ENCODE measurements around the gene HCN2. TPM values are rescaled to one million over a fixed set of nuclear protein-coding genes. Genes with fewer than 3 reads are reported as not detected.
"Not testable (repeated sequence)": the region's sequence is repeated elsewhere in the genome, so short reads cannot be mapped to it uniquely, and the experiment has no call there.

HCN2 gene
- polyA plus RNA-seq, 1 of the 3 experiments (the other 2 are of a cell fraction), result 5.6 TPM

DNA sequence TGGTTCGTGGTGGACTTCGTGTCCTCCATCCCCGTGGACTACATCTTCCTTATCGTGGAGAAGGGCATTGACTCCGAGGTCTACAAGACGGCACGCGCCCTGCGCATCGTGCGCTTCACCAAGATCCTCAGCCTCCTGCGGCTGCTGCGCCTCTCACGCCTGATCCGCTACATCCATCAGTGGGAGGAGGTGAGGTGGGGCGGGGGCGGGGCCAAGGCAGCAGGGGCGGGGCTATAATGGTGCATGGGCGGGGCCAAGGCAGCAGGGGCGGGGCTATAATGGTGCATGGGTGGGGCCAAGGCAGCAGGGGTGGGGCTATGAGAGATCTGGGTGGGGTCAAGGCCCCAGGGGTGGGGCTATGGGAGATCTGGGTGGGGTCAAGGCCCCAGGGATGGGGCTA lies 14.1 kb downstream of the HCN2 start:
- CTCF ChIA-PET, result interaction anchor here (1.6 kb wide), 1 partner anchor 15 kb away, joined by 6 read pairs; no protein-coding TSS in a partner anchor
- H3K4me2 ChIP-seq; H4K20me1 ChIP-seq (ENCODE audit: insufficient read depth); H3K27ac ChIP-seq (ENCODE audit: low read depth in 2 of 2, low read length in 1 of 2); H3K27me3 ChIP-seq (ENCODE audit: insufficient read depth); H3K4me3 ChIP-seq (ENCODE audit: low read depth in 2 of 2, low read length in 1 of 2); H2AFZ ChIP-seq (ENCODE audit: low read depth); H3K79me2 ChIP-seq (ENCODE audit: insufficient read depth); H3K9me2 ChIP-seq; H3F3A ChIP-seq (replicated peaks; ENCODE audit: insufficient read depth); H3K36me3 ChIP-seq (replicated peaks in 1 of 2; ENCODE audit: control insufficient read depth in 1 of 2, insufficient read depth in 2 of 2, low read length in 1 of 2); H3K9ac ChIP-seq; H3K9me3 ChIP-seq; POLR2A ChIA-PET; H3K4me1 ChIP-seq (ENCODE audit: control insufficient read depth in 1 of 2, insufficient read depth in 2 of 2, low read depth in 1 of 2, low read length in 1 of 2): not testable (repeated sequence)
- 90% methylated on average over 20 of the region's 20 CpGs for WGBS (ENCODE audit: low lambda C conversion rate)
- peak; percentile 81 for DNase-seq

DNA sequence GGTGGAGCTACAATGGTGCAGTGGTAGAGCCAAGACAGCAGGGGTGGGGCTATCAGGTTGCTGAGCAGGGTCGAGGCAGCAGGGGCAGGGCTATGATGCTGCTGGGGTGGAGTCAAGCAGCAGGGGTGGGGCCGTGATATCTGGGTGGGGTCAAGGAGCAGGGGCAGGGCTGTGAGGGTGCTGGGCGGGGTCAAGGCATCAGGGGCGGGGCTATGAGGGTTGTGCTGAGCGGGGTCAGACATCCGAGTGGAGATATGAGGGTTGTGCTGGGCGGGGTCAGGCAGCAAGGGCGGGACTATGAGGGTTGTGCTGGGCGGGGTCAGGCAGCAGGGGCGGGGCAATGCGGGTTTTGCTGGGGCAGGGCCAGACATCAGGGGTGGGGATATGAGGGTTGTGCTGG lies 14.7 kb downstream of the HCN2 start:
- Histone ChIP-seq H3K79me2 (ENCODE audit: insufficient read depth) (no peaks in the 10 kb centered on the region), H3K4me2 (no peak overlapping the region), H3K9ac (no peak overlapping the region), H2AFZ (ENCODE audit: low read depth) (no peak overlapping the region), H3K9me3 (no peaks in the 10 kb centered on the region), H3K27ac (ENCODE audit: low read depth in 2 of 2, low read length in 1 of 2) (no peak overlapping the region), H4K20me1 (ENCODE audit: insufficient read depth) (no peaks in the 10 kb centered on the region), H3K36me3 (replicated peaks in 1 of 2; ENCODE audit: control insufficient read depth in 1 of 2, insufficient read depth in 2 of 2, low read length in 1 of 2) (no peaks in the 10 kb centered on the region), H3K27me3 (ENCODE audit: insufficient read depth) (no peaks in the 10 kb centered on the region), H3K9me2 (no peaks in the 10 kb centered on the region), H3K4me3 (ENCODE audit: low read depth in 2 of 2, low read length in 1 of 2) (no peak overlapping the region), H3F3A (replicated peaks; ENCODE audit: insufficient read depth) (peaks cover 8% of the 10 kb centered on the region), H3K4me1 (ENCODE audit: control insufficient read depth in 1 of 2, insufficient read depth in 2 of 2, low read depth in 1 of 2, low read length in 1 of 2) (peaks cover 0 to 14% of the 10 kb centered on the region in 2 experiments; a peak in 1 of 4 replicates)
- POLR2A ChIA-PET, result no interaction called here
- TF ChIP-seq, protein P1, sequence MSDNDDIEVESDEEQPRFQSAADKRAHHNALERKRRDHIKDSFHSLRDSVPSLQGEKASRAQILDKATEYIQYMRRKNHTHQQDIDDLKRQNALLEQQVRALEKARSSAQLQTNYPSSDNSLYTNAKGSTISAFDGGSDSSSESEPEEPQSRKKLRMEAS (IDR thresholded peaks at IDR 0.05; ENCODE audit: low read depth), result no peak
- TF ChIP-seq ELF1 (IDR thresholded peaks at IDR 0.05) (no peak), TEAD4 (IDR thresholded peaks at IDR 0.05; ENCODE audit: borderline replicate concordance, insufficient read depth) (no peak), GABPA (IDR thresholded peaks at IDR 0.05; ENCODE audit: low read depth) (no peak), SIN3A (IDR thresholded peaks at IDR 0.05; ENCODE audit: borderline replicate concordance, low read depth, low read length) (no peak), RCOR1 (IDR thresholded peaks at IDR 0.05; ENCODE audit: low read length) (no peak), MEF2A (IDR thresholded peaks at IDR 0.05; ENCODE audit: borderline replicate concordance, low read depth) (no peak), NFIC (IDR thresholded peaks at IDR 0.05; ENCODE audit: borderline replicate concordance) (no peak), FOSL2 (IDR thresholded peaks at IDR 0.05; ENCODE audit: borderline replicate concordance, low read depth) (no peak), EP300 (IDR thresholded peaks at IDR 0.05; ENCODE audit: borderline replicate concordance in 1 of 2, low read depth in 1 of 2, low read length in 1 of 2) (no peak), TAF1 (IDR thresholded peaks at IDR 0.05; ENCODE audit: borderline replicate concordance, low read depth, low read length) (no peak), CHD2 (IDR thresholded peaks at IDR 0.05; ENCODE audit: low read length, partially characterized antibody) (no peak), RXRA (IDR thresholded peaks at IDR 0.05; ENCODE audit: borderline replicate concordance, low read depth) (no peak), EZH2phosphoT487 (IDR thresholded peaks at IDR 0.05; ENCODE audit: borderline replicate concordance, low read depth) (no peak), TCF12 (IDR thresholded peaks at IDR 0.05) (no peak)
- TF ChIP-seq, protein P2, sequence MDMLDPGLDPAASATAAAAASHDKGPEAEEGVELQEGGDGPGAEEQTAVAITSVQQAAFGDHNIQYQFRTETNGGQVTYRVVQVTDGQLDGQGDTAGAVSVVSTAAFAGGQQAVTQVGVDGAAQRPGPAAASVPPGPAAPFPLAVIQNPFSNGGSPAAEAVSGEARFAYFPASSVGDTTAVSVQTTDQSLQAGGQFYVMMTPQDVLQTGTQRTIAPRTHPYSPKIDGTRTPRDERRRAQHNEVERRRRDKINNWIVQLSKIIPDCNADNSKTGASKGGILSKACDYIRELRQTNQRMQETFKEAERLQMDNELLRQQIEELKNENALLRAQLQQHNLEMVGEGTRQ (IDR thresholded peaks at IDR 0.05; ENCODE audit: borderline replicate concordance, low read depth, low read length), result no peak
- TF ChIP-seq, protein P3, sequence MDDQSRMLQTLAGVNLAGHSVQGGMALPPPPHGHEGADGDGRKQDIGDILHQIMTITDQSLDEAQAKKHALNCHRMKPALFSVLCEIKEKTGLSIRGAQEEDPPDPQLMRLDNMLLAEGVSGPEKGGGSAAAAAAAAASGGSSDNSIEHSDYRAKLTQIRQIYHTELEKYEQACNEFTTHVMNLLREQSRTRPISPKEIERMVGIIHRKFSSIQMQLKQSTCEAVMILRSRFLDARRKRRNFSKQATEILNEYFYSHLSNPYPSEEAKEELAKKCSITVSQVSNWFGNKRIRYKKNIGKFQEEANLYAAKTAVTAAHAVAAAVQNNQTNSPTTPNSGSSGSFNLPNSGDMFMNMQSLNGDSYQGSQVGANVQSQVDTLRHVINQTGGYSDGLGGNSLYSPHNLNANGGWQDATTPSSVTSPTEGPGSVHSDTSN (IDR thresholded peaks at IDR 0.05), result no peak
- TF ChIP-seq, protein P4, sequence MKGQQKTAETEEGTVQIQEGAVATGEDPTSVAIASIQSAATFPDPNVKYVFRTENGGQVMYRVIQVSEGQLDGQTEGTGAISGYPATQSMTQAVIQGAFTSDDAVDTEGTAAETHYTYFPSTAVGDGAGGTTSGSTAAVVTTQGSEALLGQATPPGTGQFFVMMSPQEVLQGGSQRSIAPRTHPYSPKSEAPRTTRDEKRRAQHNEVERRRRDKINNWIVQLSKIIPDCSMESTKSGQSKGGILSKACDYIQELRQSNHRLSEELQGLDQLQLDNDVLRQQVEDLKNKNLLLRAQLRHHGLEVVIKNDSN (IDR thresholded peaks at IDR 0.05; ENCODE audit: borderline replicate concordance, low read depth), result no peak
- WGBS (ENCODE audit: low lambda C conversion rate), result 80% methylated on average over 11 of the region's 11 CpGs
- DNase-seq, result peak; percentile 89
- CTCF ChIA-PET, result interaction anchor here (0.8 to 1.6 kb wide), 3 partner anchors 12 to 71 kb away, joined by 3 to 6 read pairs (median 3); no protein-coding TSS in a partner anchor

DNA sequence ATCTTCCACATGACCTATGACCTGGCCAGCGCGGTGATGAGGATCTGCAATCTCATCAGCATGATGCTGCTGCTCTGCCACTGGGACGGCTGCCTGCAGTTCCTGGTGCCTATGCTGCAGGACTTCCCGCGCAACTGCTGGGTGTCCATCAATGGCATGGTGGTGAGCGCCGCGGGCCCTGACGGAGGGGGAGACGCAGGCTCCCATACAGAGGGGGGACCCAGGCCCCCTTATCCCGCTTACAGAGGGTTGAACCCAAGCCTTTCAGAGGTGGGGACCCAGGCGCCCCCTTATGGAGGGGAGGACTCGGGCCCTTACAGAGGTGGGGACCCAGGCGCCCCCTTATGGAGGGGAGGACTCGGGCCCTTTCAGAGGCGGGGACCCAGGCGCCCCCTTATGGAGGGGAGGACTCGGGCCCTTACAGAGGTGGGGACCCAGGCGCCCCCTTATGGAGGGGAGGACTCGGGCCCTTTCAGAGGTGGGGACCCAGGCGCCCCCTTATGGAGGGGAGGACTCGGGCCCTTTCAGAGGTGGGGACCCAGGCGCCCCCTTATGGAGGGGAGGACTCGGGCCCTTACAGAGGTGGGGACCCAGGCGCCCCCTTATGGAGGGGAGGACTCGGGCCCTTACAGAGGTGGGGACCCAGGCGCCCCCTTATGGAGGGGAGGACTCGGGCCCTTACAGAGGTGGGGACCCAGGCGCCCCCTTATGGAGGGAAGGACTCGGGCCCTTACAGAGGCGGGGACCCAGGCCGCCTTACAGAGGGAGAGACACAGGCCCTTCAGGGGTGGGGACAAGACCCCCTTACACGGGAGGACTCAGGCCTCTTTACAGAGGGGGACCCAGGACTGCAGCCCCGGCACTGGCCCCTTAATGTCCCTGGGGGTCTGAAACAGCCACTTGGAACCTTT lies 15.6 kb downstream of the HCN2 start:
- Histone ChIP-seq H3K4me1 (ENCODE audit: control insufficient read depth in 1 of 2, insufficient read depth in 2 of 2, low read depth in 1 of 2, low read length in 1 of 2) (peaks cover 0 to 22% of the 10 kb centered on the region in 2 experiments; a peak in 1 of 4 replicates), H3K27ac (ENCODE audit: low read depth in 2 of 2, low read length in 1 of 2) (peak overlapping the region in 1 of 2 experiments; percentile 72; a peak in 2 of 4 replicates), H3K4me3 (ENCODE audit: low read depth in 2 of 2, low read length in 1 of 2) (peak overlapping the region in 1 of 2 experiments; percentile 31; a peak in 2 of 4 replicates), H3F3A (replicated peaks; ENCODE audit: insufficient read depth) (peaks cover 14% of the 10 kb centered on the region)
- WGBS (ENCODE audit: low lambda C conversion rate), result no CpG with 5 or more reads among the region's 34 CpGs
- not testable (repeated sequence) for H3K36me3 ChIP-seq (replicated peaks in 1 of 2; ENCODE audit: control insufficient read depth in 1 of 2, insufficient read depth in 2 of 2, low read length in 1 of 2); H3K9ac ChIP-seq; H3K79me2 ChIP-seq (ENCODE audit: insufficient read depth); H2AFZ ChIP-seq (ENCODE audit: low read depth); H3K27me3 ChIP-seq (ENCODE audit: insufficient read depth); H3K9me3 ChIP-seq; H3K9me2 ChIP-seq; H4K20me1 ChIP-seq (ENCODE audit: insufficient read depth); H3K4me2 ChIP-seq
- peak; percentile 74 for DNase-seq
- ChIA-PET POLR2A (interaction anchor here (0.7 kb wide), 1 partner anchor 83 kb away, joined by 3 read pairs; no protein-coding TSS in a partner anchor), CTCF (interaction anchor here (0.7 to 1.8 kb wide), 12 partner anchors 13 to 72 kb away, joined by 3 to 10 read pairs (median 4); partner anchors contain the start of genes FSTL3 and RNF126)
